A673 (cell line): ENCODE data around the gene CCL16. TPM values are rescaled to one million over a fixed set of nuclear protein-coding genes. Genes with fewer than 3 reads are reported as not detected.

Source experiments
- BruUV-seq: library from RNA; stranded (reverse); fragments of 400-500 nt; replicated peaks from 2 replicates; lab custom pipeline; 2021; lab: Mats Ljungman, UMichigan
- CTCF ChIA-PET: fragments of 300-600 bp; sonication (Branson Sonifier 250); formaldehyde crosslinking; loops from one replicate; lab custom pipeline; 2022; ENCODE audit warnings: antibody characterized with exemption; lab: Charles Lee
- POLR2A ChIA-PET: fragments of 300-600 bp; sonication (Branson Sonifier 250); formaldehyde crosslinking; loops from one replicate; lab custom pipeline; 2022; ENCODE audit warnings: antibody characterized with exemption; ENCODE audit not compliant: low non-redundant PET; lab: Charles Lee
- DNase-seq: peaks from one replicate; pipeline ENCODE4 v3.0.0-alpha.2; 2015; ENCODE audit warnings: low spot score
- H3K27ac ChIP-seq: fragments of 200-600 bp; sonication (generic); 2 replicates; pipeline ENCODE4 v1.5.1; 2016; ENCODE audit warnings: mixed run types, low read depth, mild to moderate bottlenecking, mixed read lengths, antibody characterized with exemption, low read length; ENCODE audit not compliant: poor library complexity, severe bottlenecking
- H3K27me3 ChIP-seq: fragments of 200-600 bp; sonication (generic); replicated peaks from 2 replicates; pipeline ENCODE4 v1.6.1; 2017; ENCODE audit warnings: mixed run types, low read depth, mild to moderate bottlenecking, mixed read lengths, antibody characterized with exemption, low read length; ENCODE audit not compliant: insufficient read depth, poor library complexity
- H3K36me3 ChIP-seq: fragments of 200-600 bp; sonication (generic); 2 replicates; pipeline ENCODE4 v1.6.1; 2016; ENCODE audit warnings: mixed run types, mild to moderate bottlenecking, mixed read lengths, antibody characterized with exemption, low read length; ENCODE audit not compliant: insufficient read depth, poor library complexity, severe bottlenecking
- H3K4me1 ChIP-seq: fragments of 200-600 bp; sonication (generic); 2 replicates; pipeline ENCODE4 v1.6.1; 2017; ENCODE audit warnings: mixed run types, mild to moderate bottlenecking, mixed read lengths, antibody characterized with exemption, low read length; ENCODE audit not compliant: insufficient read depth, poor library complexity, severe bottlenecking
- H3K4me3 ChIP-seq: fragments of 200-600 bp; sonication (generic); 2 replicates; pipeline ENCODE4 v1.5.1; 2016; ENCODE audit warnings: low read depth, mixed run types, mild to moderate bottlenecking, mixed read lengths, low read length; ENCODE audit not compliant: poor library complexity, severe bottlenecking
- H3K9me3 ChIP-seq: fragments of 200-600 bp; sonication (generic); 2 replicates; pipeline ENCODE4 v1.6.1; 2016; ENCODE audit warnings: mixed run types, low read depth, mild to moderate bottlenecking, mixed read lengths, antibody characterized with exemption, low read length; ENCODE audit not compliant: poor library complexity, severe bottlenecking
- EZH2 ChIP-seq: fragments of 200-600 bp; sonication (generic); IDR thresholded peaks from 2 replicates; pipeline ENCODE4 v1.6.1; 2017; ENCODE audit warnings: borderline replicate concordance, low read depth, mild to moderate bottlenecking, mixed read lengths, antibody characterized with exemption, low read length; ENCODE audit not compliant: poor library complexity, severe bottlenecking
- intact Hi-C: fragments of 100-400 bp; cut with micrococcal nuclease; formaldehyde crosslinking; loops from one replicate; pipeline ENCODE4 v1.10.0; 2022; ENCODE audit not compliant: unreplicated experiment
- total RNA-seq: library from RNA; stranded (reverse); gene quantifications from 2 replicates; pipeline ENCODE4 v1.2.3, GENCODE V29; 2021
- TF ChIP-seq, protein P1 (sequence below): fragments of 300-800, 200-600 bp; sonication (generic); conservative IDR thresholded peaks from 2 replicates; pipeline ENCODE4 v1.5.1; 2017; ENCODE audit warnings: low read depth, mild to moderate bottlenecking, antibody characterized with exemption, low read length, moderate library complexity, mixed read lengths

Gene CCL16
- total RNA-seq, 1 experiment from 2014 or later: not detected

- no peaks in the 10 kb centered on the region for H3K9me3 ChIP-seq
- ChIA-PET POLR2A (no interaction called here), CTCF (interaction anchor here (1.4 kb wide), 1 partner anchor 171 kb away, joined by 3 read pairs; no protein-coding TSS in a partner anchor)
- H3K4me1 ChIP-seq: no peaks in the 10 kb centered on the region
- intact Hi-C loops: loop anchor here (10.0 kb wide), 1 partner anchor 167 kb away; no protein-coding TSS in a partner anchor
- DNase-seq: no peak
- no peaks in the 10 kb centered on the region for H3K36me3 ChIP-seq
- H3K27me3 ChIP-seq: no peaks in the 10 kb centered on the region
- H3K27ac ChIP-seq: no peak overlapping the region
- no peak overlapping the region for H3K4me3 ChIP-seq
- no peak for TF ChIP-seq EZH2
- TF ChIP-seq, protein P1, sequence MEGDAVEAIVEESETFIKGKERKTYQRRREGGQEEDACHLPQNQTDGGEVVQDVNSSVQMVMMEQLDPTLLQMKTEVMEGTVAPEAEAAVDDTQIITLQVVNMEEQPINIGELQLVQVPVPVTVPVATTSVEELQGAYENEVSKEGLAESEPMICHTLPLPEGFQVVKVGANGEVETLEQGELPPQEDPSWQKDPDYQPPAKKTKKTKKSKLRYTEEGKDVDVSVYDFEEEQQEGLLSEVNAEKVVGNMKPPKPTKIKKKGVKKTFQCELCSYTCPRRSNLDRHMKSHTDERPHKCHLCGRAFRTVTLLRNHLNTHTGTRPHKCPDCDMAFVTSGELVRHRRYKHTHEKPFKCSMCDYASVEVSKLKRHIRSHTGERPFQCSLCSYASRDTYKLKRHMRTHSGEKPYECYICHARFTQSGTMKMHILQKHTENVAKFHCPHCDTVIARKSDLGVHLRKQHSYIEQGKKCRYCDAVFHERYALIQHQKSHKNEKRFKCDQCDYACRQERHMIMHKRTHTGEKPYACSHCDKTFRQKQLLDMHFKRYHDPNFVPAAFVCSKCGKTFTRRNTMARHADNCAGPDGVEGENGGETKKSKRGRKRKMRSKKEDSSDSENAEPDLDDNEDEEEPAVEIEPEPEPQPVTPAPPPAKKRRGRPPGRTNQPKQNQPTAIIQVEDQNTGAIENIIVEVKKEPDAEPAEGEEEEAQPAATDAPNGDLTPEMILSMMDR: no peak
- BruUV-seq: no TSS peak
These were observed 3.8 kb downstream of the CCL16 start for GRCh38 chr17:35977509-35977908.

- DNase-seq: no peak
- CTCF ChIA-PET: interaction anchor here (0.5 to 0.7 kb wide), 2 partner anchors 26 to 175 kb away, joined by 3 to 6 read pairs; no protein-coding TSS in a partner anchor
- H3K4me3 ChIP-seq: no peak overlapping the region
- H3K4me1 ChIP-seq: no peaks in the 10 kb centered on the region
- no TSS peak for BruUV-seq
- intact Hi-C loops: loop anchor here (10.0 kb wide), 1 partner anchor 171 kb away; no protein-coding TSS in a partner anchor
- H3K36me3 ChIP-seq: no peaks in the 10 kb centered on the region
- POLR2A ChIA-PET: no interaction called here
- TF ChIP-seq, protein P1: no peak
- TF ChIP-seq EZH2: no peak
- no peak overlapping the region for H3K27ac ChIP-seq
- H3K9me3 ChIP-seq: no peaks in the 10 kb centered on the region
- H3K27me3 ChIP-seq: no peaks in the 10 kb centered on the region
These were observed 7.7 kb downstream of the CCL16 start for GRCh38 chr17:35973333-35974260.

GRCh38 chr17:35972945-35973332 lies 8.4 kb downstream of the CCL16 start:
- TF ChIP-seq EZH2: no peak
- TF ChIP-seq, protein P1: no peak
- H3K4me3 ChIP-seq: no peak overlapping the region
- H3K4me1 ChIP-seq: no peaks in the 10 kb centered on the region
- no peaks in the 10 kb centered on the region for H3K36me3 ChIP-seq
- no TSS peak for BruUV-seq
- intact Hi-C loops: loop anchor here (10.0 kb wide), 1 partner anchor 172 kb away; no protein-coding TSS in a partner anchor
- H3K9me3 ChIP-seq: no peaks in the 10 kb centered on the region
- H3K27me3 ChIP-seq: no peaks in the 10 kb centered on the region
- ChIA-PET POLR2A (no interaction called here), CTCF (interaction anchor here (0.5 to 0.7 kb wide), 2 partner anchors 27 to 176 kb away, joined by 3 to 6 read pairs; no protein-coding TSS in a partner anchor)
- H3K27ac ChIP-seq: no peak overlapping the region
- no peak for DNase-seq
